IMR-90 (cell line): ENCODE measurements around the gene PRICKLE2. TPM values are rescaled to one million over a fixed set of nuclear protein-coding genes. Genes with fewer than 3 reads are reported as not detected.
A peak's percentile ranks its signal among the peaks of the same experiment; 100 is the strongest.

Experiments
- ATAC-seq: fragments of 200-7000 bp; cut with Tn5 transposase; 2 replicates; pipeline ENCODE4 v1.9.1; 2020; ENCODE audit warnings: low read depth, mild to moderate bottlenecking, moderate library complexity
- BruUV-seq: library from RNA; stranded (reverse); fragments of 400-500 nt; replicated peaks from 2 replicates; lab custom pipeline; 2021; lab: Mats Ljungman, UMichigan
- CTCF ChIA-PET: fragments of 300-600 bp; formaldehyde crosslinking; extraction: SDS; loops from one replicate; lab custom pipeline; 2021; ENCODE audit warnings: antibody characterized with exemption; lab: Yijun Ruan, JAX
- POLR2A ChIA-PET: fragments of 300-600 bp; sonication (Branson Sonifier 250); formaldehyde crosslinking; loops from one replicate; lab custom pipeline; 2022; ENCODE audit warnings: antibody characterized with exemption; ENCODE audit not compliant: unreplicated experiment; lab: Charles Lee
- DNase-seq: peaks from one replicate; pipeline ENCODE4 v3.0.0; 2013
- H2AFZ ChIP-seq: replicated peaks from 2 replicates; pipeline ENCODE3; 2013; ENCODE audit warnings: low read length, mild to moderate bottlenecking; ENCODE audit not compliant: poor library complexity
- H2AK5ac ChIP-seq: 2 replicates; pipeline ENCODE4 v1.6.1; 2013; ENCODE audit warnings: low read depth, low read length, inconsistent platforms
- H2AK9ac ChIP-seq: replicated peaks from 2 replicates; pipeline ENCODE3; 2013; ENCODE audit warnings: mild to moderate bottlenecking, low read depth, low read length, moderate library complexity; ENCODE audit not compliant: poor library complexity
- H2BK120ac ChIP-seq: 2 replicates; pipeline ENCODE4 v1.6.1; 2013; ENCODE audit warnings: low read depth, low read length, inconsistent platforms
- H2BK15ac ChIP-seq: 3 replicates; pipeline ENCODE4 v1.6.1; 2013; ENCODE audit warnings: low read depth, low read length, inconsistent platforms
- H2BK20ac ChIP-seq: 2 replicates; pipeline ENCODE4 v1.6.1; 2013; ENCODE audit warnings: low read depth, mild to moderate bottlenecking, inconsistent platforms, low read length, moderate library complexity
- H2BK5ac ChIP-seq: 2 replicates; pipeline ENCODE4 v1.6.1; 2013; ENCODE audit warnings: mild to moderate bottlenecking, low read depth, low read length, inconsistent platforms; ENCODE audit not compliant: poor library complexity, severe bottlenecking
- H3K14ac ChIP-seq: replicated peaks from 2 replicates; pipeline ENCODE4 v1.6.1; 2013; ENCODE audit warnings: low read depth, low read length, inconsistent platforms
- H3K18ac ChIP-seq: 2 replicates; pipeline ENCODE4 v1.6.1; 2013; ENCODE audit warnings: low read depth, low read length, control low read depth
- H3K23ac ChIP-seq: 2 replicates; pipeline ENCODE4 v1.6.1; 2013; ENCODE audit warnings: low read depth, low read length, inconsistent platforms
- H3K27ac ChIP-seq: 2 replicates; pipeline ENCODE4 v1.5.1; 2013; ENCODE audit warnings: mild to moderate bottlenecking, control low read depth, low read length; ENCODE audit not compliant: insufficient read depth
- H3K27me3 ChIP-seq: 2 replicates; pipeline ENCODE4 v1.6.1; 2013; ENCODE audit warnings: low read length; ENCODE audit not compliant: control insufficient read depth, insufficient read depth
- H3K36me3 ChIP-seq: 2 replicates; pipeline ENCODE4 v1.6.1; 2013; ENCODE audit warnings: low read length, mixed read lengths; ENCODE audit not compliant: control insufficient read depth, insufficient read depth
- H3K4ac ChIP-seq: 2 replicates; pipeline ENCODE4 v1.6.1; 2013; ENCODE audit warnings: low read depth, low read length, inconsistent platforms
- H3K4me1 ChIP-seq: 2 replicates; pipeline ENCODE4 v1.6.1; 2013; ENCODE audit warnings: low read length, mixed read lengths; ENCODE audit not compliant: control insufficient read depth, insufficient read depth
- H3K4me2 ChIP-seq: 2 replicates; pipeline ENCODE4 v1.6.1; 2013; ENCODE audit warnings: low read depth, mild to moderate bottlenecking, control low read depth, low read length, moderate library complexity
- H3K4me3 ChIP-seq: 2 replicates; pipeline ENCODE4 v1.5.1; 2013; ENCODE audit warnings: low read depth, mild to moderate bottlenecking, control low read depth, low read length, moderate library complexity; ENCODE audit not compliant: insufficient read depth
- H3K56ac ChIP-seq: 2 replicates; pipeline ENCODE4 v1.6.1; 2013; ENCODE audit warnings: low read length, inconsistent platforms; ENCODE audit not compliant: insufficient read depth; ENCODE audit errors: extremely low read depth
- H3K79me1 ChIP-seq, 2 experiments: 2 replicates each; pipeline ENCODE4 v1.6.1; 2013; ENCODE audit warnings: low read length in 2 of 2, inconsistent platforms in 1 of 2, low read depth in 1 of 2
- H3K9ac ChIP-seq: 2 replicates; pipeline ENCODE4 v1.6.1; 2013; ENCODE audit warnings: low read depth, low read length, control low read depth
- H3K9me1 ChIP-seq: 2 replicates; pipeline ENCODE4 v1.6.1; 2013; ENCODE audit warnings: low read length, inconsistent platforms; ENCODE audit not compliant: insufficient read depth
- H3K9me3 ChIP-seq: 2 replicates; pipeline ENCODE4 v1.6.1; 2013; ENCODE audit warnings: low read length; ENCODE audit not compliant: control insufficient read depth, insufficient read depth
- H4K20me1 ChIP-seq: 2 replicates; pipeline ENCODE4 v1.6.1; 2013; ENCODE audit warnings: low read length, inconsistent platforms; ENCODE audit not compliant: insufficient read depth
- H4K5ac ChIP-seq: 2 replicates; pipeline ENCODE4 v1.6.1; 2013; ENCODE audit warnings: mild to moderate bottlenecking, low read depth, low read length, control low read depth
- H4K8ac ChIP-seq, 2 experiments: 2 replicates each; pipeline ENCODE4 v1.6.1; 2013; ENCODE audit warnings: low read depth in 2 of 2, low read length in 2 of 2, control low read depth in 1 of 2, inconsistent platforms in 1 of 2
- H4K91ac ChIP-seq: 2 replicates; pipeline ENCODE4 v1.6.1; 2013; ENCODE audit warnings: low read depth, low read length, inconsistent platforms; ENCODE audit not compliant: insufficient read depth
- BHLHE40 ChIP-seq: fragments of 150-350 bp; IDR thresholded peaks from 2 replicates; pipeline ENCODE4 v1.6.1; 2016; ENCODE audit warnings: mild to moderate bottlenecking, low read depth, low read length
- CTCF ChIP-seq: conservative IDR thresholded peaks from 2 replicates; pipeline ENCODE4 v1.5.1; 2012; ENCODE audit warnings: mild to moderate bottlenecking, low read depth, low read length, improper control_type of control experiment
- ELK1 ChIP-seq: fragments of 150-350 bp; IDR thresholded peaks from 2 replicates; pipeline ENCODE4 v1.6.1; 2016; ENCODE audit warnings: low read depth, mild to moderate bottlenecking, low read length, moderate library complexity, borderline replicate concordance
- FOS ChIP-seq: fragments of 150-350 bp; IDR thresholded peaks from 2 replicates; pipeline ENCODE4 v1.6.1; 2016; ENCODE audit warnings: low read depth, low read length
- MAFK ChIP-seq: IDR thresholded peaks from 2 replicates; pipeline ENCODE4 v1.6.1; 2012; ENCODE audit warnings: low read depth, low read length, improper control_type of control experiment
- MAZ ChIP-seq: IDR thresholded peaks from 2 replicates; pipeline ENCODE4 v1.6.1; 2012; ENCODE audit warnings: low read depth, mild to moderate bottlenecking, low read length, improper control_type of control experiment, moderate library complexity, borderline replicate concordance
- MXI1 ChIP-seq: IDR thresholded peaks from 2 replicates; pipeline ENCODE4 v1.6.1; 2012; ENCODE audit warnings: low read depth, mild to moderate bottlenecking, low read length, moderate library complexity, borderline replicate concordance
- POLR2A ChIP-seq: IDR thresholded peaks from 2 replicates; pipeline ENCODE4 v1.6.1; 2012; ENCODE audit warnings: mild to moderate bottlenecking, low read depth, low read length
- RAD21 ChIP-seq: IDR thresholded peaks from 2 replicates; pipeline ENCODE4 v1.6.1; 2012; ENCODE audit warnings: low read length, improper control_type of control experiment
- RFX5 ChIP-seq: IDR thresholded peaks from 2 replicates; pipeline ENCODE4 v1.8.0; 2012; ENCODE audit warnings: low read depth, mild to moderate bottlenecking, low read length, moderate library complexity
- SMC3 ChIP-seq: fragments of 150-350 bp; IDR thresholded peaks from 2 replicates; pipeline ENCODE4 v1.6.1; 2016; ENCODE audit warnings: low read depth, mild to moderate bottlenecking, antibody characterized with exemption, low read length, moderate library complexity
- WGBS, 2 experiments: methylation state at CpG; one replicate each; pipeline versions ENCODE4 v1.1.5 to v1.1.7; 2013; ENCODE audit warnings: missing lambda C conversion rate in 2 of 2; ENCODE audit not compliant: insufficient read length in 1 of 2; ENCODE audit errors: extremely low coverage in 2 of 2; 5-methylcytosine and 5-hydroxymethylcytosine counted together
- dilution Hi-C: fragments of 300-500 bp; cut with HindIII; formaldehyde crosslinking; loops from one replicate; pipeline ENCODE4 v1.14.3; 2018; ENCODE audit warnings: low sequenced_read_pairs; ENCODE audit not compliant: unreplicated experiment
- in situ Hi-C: fragments of 300-500 bp; cut with MboI; formaldehyde crosslinking; loops from 3 replicates; pipeline ENCODE4 v1.14.3; 2019; ENCODE audit warnings: low sequenced_read_pairs, inconsistent platforms, mixed read lengths
- intact Hi-C: fragments of 100-400 bp; cut with micrococcal nuclease; formaldehyde crosslinking; loops from 2 replicates; pipeline ENCODE4 v1.10.0; 2022
- polyA plus RNA-seq, 3 experiments: library from polyadenylated mRNA; depleted of rRNA; stranded (reverse); fragments of >200 nt; gene quantifications; 2 replicates each; pipeline ENCODE4 v1.2.3, GENCODE V29; 2012; ENCODE audit warnings: low replicate concordance in 1 of 3
- total RNA-seq: library from RNA; depleted of rRNA; stranded (reverse); fragments of >200 nt; gene quantifications from 2 replicates; pipeline ENCODE4 v1.2.3, GENCODE V29; 2012

Gene PRICKLE2
- total and polyA plus RNA-seq, 2 of the 4 experiments (the other 2 are of a cell fraction) = 4.1 to 14.2 TPM

GRCh38 chr3:64073158-64073761 is 152.0 kb downstream of the PRICKLE2 start:
- H2BK120ac ChIP-seq = no peak overlapping the region
- TF ChIP-seq RAD21 (no peak), MXI1 (no peak), POLR2A (no peak), MAZ (no peak), SMC3 (no peak), RFX5 (no peak), MAFK (no peak), BHLHE40 (no peak), CTCF (no peak), FOS (no peak), ELK1 (no peak)
- no peaks in the 10 kb centered on the region for H3K36me3 ChIP-seq
- peaks cover 3% of the 10 kb centered on the region; the same call in 1 of the 2 replicates for H3K4me1 ChIP-seq
- in situ Hi-C loops (no loop called here), intact Hi-C loops (no loop called here), dilution Hi-C loops (no loop called here)
- no peak overlapping the region for H3K9ac ChIP-seq
- no peaks in the 10 kb centered on the region; the same call in 1 of the 2 replicates for H3K27me3 ChIP-seq
- ChIA-PET POLR2A (interaction anchor here (0.6 kb wide), 1 partner anchor 17 kb away, joined by 20 read pairs; no protein-coding TSS in a partner anchor), CTCF (interaction anchor here (0.6 to 1.0 kb wide), 5 partner anchors 10 to 142 kb away, joined by 3 read pairs; no protein-coding TSS in a partner anchor)
- H3K9me3 ChIP-seq = peaks cover 2% of the 10 kb centered on the region; the same call in 1 of the 2 replicates
- H2BK20ac ChIP-seq = no peak overlapping the region
- BruUV-seq = no TSS peak
- H3K4me2 ChIP-seq = no peak overlapping the region
- whole genome bisulfite sequencing, 2 experiments = 40% methylated on average over 1 of the region's 1 CpG; no CpG with 5 or more reads in 1 of the 2 experiments
- ATAC-seq (peak; percentile 35; the same call in 1 of the 2 replicates), DNase-seq (peak; percentile 8)
- H2AK5ac ChIP-seq = 0 out of 2 replicates have a peak overlapping the region, but pooled peaks have one; percentile 25
- no peaks in the 10 kb centered on the region for H3K79me1 ChIP-seq
- no peak overlapping the region for H4K5ac ChIP-seq
- no peak overlapping the region for H3K56ac ChIP-seq
- H3K27ac ChIP-seq = no peak overlapping the region; the same call in 1 of the 2 replicates
- no peaks in the 10 kb centered on the region; the same call in 1 of the 2 replicates for H3K9me1 ChIP-seq
- no peak overlapping the region for H3K14ac ChIP-seq
- H4K8ac ChIP-seq = no peak overlapping the region
- no peak overlapping the region for H2BK5ac ChIP-seq
- no peak overlapping the region for H2AK9ac ChIP-seq
- H2AFZ ChIP-seq = no peak overlapping the region
- H3K23ac ChIP-seq = no peak overlapping the region
- no peaks in the 10 kb centered on the region for H4K20me1 ChIP-seq
- no peak overlapping the region for H2BK15ac ChIP-seq
- H4K91ac ChIP-seq = no peak overlapping the region
- no peak overlapping the region for H3K4me3 ChIP-seq
- H3K4ac ChIP-seq = no peak overlapping the region
- no peak overlapping the region for H3K18ac ChIP-seq
